Liver (tissue), 9 donors: ENCODE measurements around the gene APOC1. TPM values are rescaled to one million over a fixed set of nuclear protein-coding genes. Genes with fewer than 3 reads are reported as not detected.

Experiments used
- DNase-seq: peaks from one replicate; pipeline ENCODE4 v3.0.0-alpha.2; 2017; ENCODE audit warnings: low spot score
- H3K27ac ChIP-seq, 2 donors: one replicate each; pipeline ENCODE4 v1.7.0; 2013; ENCODE audit warnings: inconsistent platforms in 2 of 2, low read length in 2 of 2, control low read depth in 1 of 2, low read depth in 1 of 2, mild to moderate bottlenecking in 1 of 2
- H3K27me3 ChIP-seq, 4 donors: one replicate each; pipeline versions ENCODE4 v1.6.1 to v1.7.0; 2013; ENCODE audit warnings: low read length in 3 of 4, inconsistent platforms in 1 of 4, mild to moderate bottlenecking in 1 of 4, moderate library complexity in 1 of 4; ENCODE audit not compliant: control insufficient read depth in 4 of 4, insufficient read depth in 4 of 4
- H3K36me3 ChIP-seq, 4 donors: one replicate each; pipeline versions ENCODE4 v1.6.1 to v1.7.0; 2013; ENCODE audit warnings: low read length in 3 of 4, mild to moderate bottlenecking in 3 of 4, low read depth in 1 of 4, moderate library complexity in 1 of 4; ENCODE audit not compliant: control insufficient read depth in 4 of 4, insufficient read depth in 3 of 4
- H3K4me1 ChIP-seq, 4 donors: one replicate each; pipeline versions ENCODE4 v1.6.1 to v1.7.0; 2013; ENCODE audit warnings: low read length in 3 of 4, mild to moderate bottlenecking in 3 of 4, moderate library complexity in 1 of 4; ENCODE audit not compliant: control insufficient read depth in 4 of 4, insufficient read depth in 4 of 4
- H3K4me3 ChIP-seq, 3 donors: one replicate each; pipeline versions ENCODE4 v1.6.1 to v1.7.0; 2013; ENCODE audit warnings: low read length in 3 of 3, control low read depth in 1 of 3, low read depth in 1 of 3, mild to moderate bottlenecking in 1 of 3
- H3K9ac ChIP-seq, 2 donors: one replicate each; pipeline ENCODE4 v1.7.0; 2013; ENCODE audit warnings: low read length in 2 of 2, mild to moderate bottlenecking in 2 of 2, moderate library complexity in 2 of 2, control low read depth in 1 of 2, low read depth in 1 of 2
- H3K9me3 ChIP-seq, 4 donors: one replicate each; pipeline versions ENCODE4 v1.6.1 to v1.7.0; 2013; ENCODE audit warnings: low read length in 3 of 4; ENCODE audit not compliant: control insufficient read depth in 4 of 4
- ATF3 ChIP-seq: IDR thresholded peaks from 2 replicates; pipeline ENCODE4 v1.6.1; 2016; ENCODE audit warnings: antibody characterized with exemption
- EGR1 ChIP-seq, 2 donors: IDR thresholded peaks; 2 replicates each; pipeline ENCODE4 v1.6.1; 2016 to 2018; ENCODE audit warnings: antibody characterized with exemption in 2 of 2, low read depth in 2 of 2
- FOXA1 ChIP-seq: IDR thresholded peaks from 2 replicates; pipeline ENCODE4 v1.6.1; 2016; ENCODE audit warnings: antibody characterized with exemption
- FOXA2 ChIP-seq: IDR thresholded peaks from 2 replicates; pipeline ENCODE4 v1.6.1; 2016; ENCODE audit warnings: antibody characterized with exemption
- GABPA ChIP-seq, 2 donors: IDR thresholded peaks in 1 of 2; conservative IDR thresholded peaks in 1 of 2; 2 replicates each; pipeline ENCODE4 v1.6.1; 2016; ENCODE audit warnings: antibody characterized with exemption in 2 of 2, mild to moderate bottlenecking in 1 of 2, moderate library complexity in 1 of 2
- HNF4A ChIP-seq, 2 donors: conservative IDR thresholded peaks; 2 replicates each; pipeline ENCODE4 v1.6.1; 2016; ENCODE audit warnings: antibody characterized with exemption in 2 of 2, mild to moderate bottlenecking in 2 of 2
- HNF4G ChIP-seq: IDR thresholded peaks from 2 replicates; pipeline ENCODE4 v1.6.1; 2016; ENCODE audit warnings: antibody characterized with exemption
- JUND ChIP-seq, 2 donors: IDR thresholded peaks; 2 replicates each; pipeline ENCODE4 v1.6.1; 2016; ENCODE audit warnings: antibody characterized with exemption in 2 of 2
- MAX ChIP-seq: IDR thresholded peaks from 2 replicates; pipeline ENCODE4 v1.6.1; 2016; ENCODE audit warnings: antibody characterized with exemption
- NR2F2 ChIP-seq: IDR thresholded peaks from 2 replicates; pipeline ENCODE4 v1.6.1; 2016; ENCODE audit warnings: antibody characterized with exemption
- RAD21 ChIP-seq, 2 donors: IDR thresholded peaks; 2 replicates each; pipeline ENCODE4 v1.6.1; 2016; ENCODE audit warnings: antibody characterized with exemption in 2 of 2, mild to moderate bottlenecking in 2 of 2
- RXRA ChIP-seq, 2 donors: IDR thresholded peaks; 2 replicates each; pipeline ENCODE4 v1.6.1; 2017 to 2018; ENCODE audit warnings: antibody characterized with exemption in 2 of 2, mild to moderate bottlenecking in 1 of 2
- SP1 ChIP-seq: IDR thresholded peaks from 2 replicates; pipeline ENCODE4 v1.6.1; 2018; ENCODE audit warnings: antibody characterized with exemption, mild to moderate bottlenecking
- TAF1 ChIP-seq: conservative IDR thresholded peaks from 2 replicates; pipeline ENCODE4 v1.6.1; 2016; ENCODE audit warnings: antibody characterized with exemption, mild to moderate bottlenecking
- YY1 ChIP-seq: IDR thresholded peaks from 2 replicates; pipeline ENCODE4 v1.6.1; 2016; ENCODE audit warnings: antibody characterized with exemption, mild to moderate bottlenecking
- ZBTB33 ChIP-seq: IDR thresholded peaks from 2 replicates; pipeline ENCODE4 v1.6.1; 2016; ENCODE audit warnings: antibody characterized with exemption
- WGBS: extraction: QIAGEN DNeasy Blood & Tissue Kit; methylation state at CpG from one replicate; pipeline ENCODE4 v1.1.7; 2013; 5-methylcytosine and 5-hydroxymethylcytosine counted together
- polyA plus RNA-seq, 2 donors: library from polyadenylated mRNA; stranded (reverse) in 1 of 2; unstranded in 1 of 2; fragments of 200-250 nt in 1 of 2; fragments of >200 nt in 1 of 2; fragmentation: Nextera tagmentation in 1 of 2; extraction: Ambion mirVana in 1 of 2; gene quantifications; one replicate each; pipeline versions ENCODE4 v1.2.1 to v1.2.3, GENCODE V29; 2013 to 2015
- total RNA-seq, 2 donors: library from RNA; depleted of rRNA; stranded (reverse); fragments of >200 nt; gene quantifications; one replicate each; pipeline ENCODE4 v1.2.3, GENCODE V29; 2014
- TF ChIP-seq, protein P1 (sequence below): fragments of 150-350 bp; IDR thresholded peaks from 2 replicates; pipeline ENCODE4 v1.5.1; 2017; ENCODE audit warnings: improper control_type of control experiment, low read depth, low read length; ENCODE audit not compliant: missing input control
- TF ChIP-seq, protein P2 (sequence below): IDR thresholded peaks from 2 replicates; pipeline ENCODE4 v1.6.1; 2016; ENCODE audit warnings: antibody characterized with exemption, mild to moderate bottlenecking
- donor health status: healthy.
- donor health status: healthy.
- donor health status: healthy.
- donor health status: healthy.
- donor health status: healthy.

Gene APOC1
- total and polyA plus RNA-seq, 4 donors, result 612 to 10,095 (median 2,966) TPM

- peaks cover 0 to 69% (median 55%) of the 10 kb centered on the region in 4 donors for H3K4me1 ChIP-seq
- no peaks in the 10 kb centered on the region for H3K36me3 ChIP-seq
- H3K9me3 ChIP-seq, result no peaks in the 10 kb centered on the region
- no peak overlapping the region for H3K4me3 ChIP-seq
- H3K27me3 ChIP-seq, result no peaks in the 10 kb centered on the region
- 39% methylated on average over 13 of the region's 13 CpGs for WGBS
- H3K9ac ChIP-seq, result peak overlapping the region in 1 of 2 donors; percentile 60
- peak; percentile 66 for DNase-seq
- TF ChIP-seq, protein P1, sequence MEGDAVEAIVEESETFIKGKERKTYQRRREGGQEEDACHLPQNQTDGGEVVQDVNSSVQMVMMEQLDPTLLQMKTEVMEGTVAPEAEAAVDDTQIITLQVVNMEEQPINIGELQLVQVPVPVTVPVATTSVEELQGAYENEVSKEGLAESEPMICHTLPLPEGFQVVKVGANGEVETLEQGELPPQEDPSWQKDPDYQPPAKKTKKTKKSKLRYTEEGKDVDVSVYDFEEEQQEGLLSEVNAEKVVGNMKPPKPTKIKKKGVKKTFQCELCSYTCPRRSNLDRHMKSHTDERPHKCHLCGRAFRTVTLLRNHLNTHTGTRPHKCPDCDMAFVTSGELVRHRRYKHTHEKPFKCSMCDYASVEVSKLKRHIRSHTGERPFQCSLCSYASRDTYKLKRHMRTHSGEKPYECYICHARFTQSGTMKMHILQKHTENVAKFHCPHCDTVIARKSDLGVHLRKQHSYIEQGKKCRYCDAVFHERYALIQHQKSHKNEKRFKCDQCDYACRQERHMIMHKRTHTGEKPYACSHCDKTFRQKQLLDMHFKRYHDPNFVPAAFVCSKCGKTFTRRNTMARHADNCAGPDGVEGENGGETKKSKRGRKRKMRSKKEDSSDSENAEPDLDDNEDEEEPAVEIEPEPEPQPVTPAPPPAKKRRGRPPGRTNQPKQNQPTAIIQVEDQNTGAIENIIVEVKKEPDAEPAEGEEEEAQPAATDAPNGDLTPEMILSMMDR, result peak; percentile 82
- TF ChIP-seq JUND (IDR thresholded peaks at IDR 0.05), result peak in 1 of 2 donors; percentile 14
- TF ChIP-seq FOXA2, result no peak
- TF ChIP-seq, protein P2, sequence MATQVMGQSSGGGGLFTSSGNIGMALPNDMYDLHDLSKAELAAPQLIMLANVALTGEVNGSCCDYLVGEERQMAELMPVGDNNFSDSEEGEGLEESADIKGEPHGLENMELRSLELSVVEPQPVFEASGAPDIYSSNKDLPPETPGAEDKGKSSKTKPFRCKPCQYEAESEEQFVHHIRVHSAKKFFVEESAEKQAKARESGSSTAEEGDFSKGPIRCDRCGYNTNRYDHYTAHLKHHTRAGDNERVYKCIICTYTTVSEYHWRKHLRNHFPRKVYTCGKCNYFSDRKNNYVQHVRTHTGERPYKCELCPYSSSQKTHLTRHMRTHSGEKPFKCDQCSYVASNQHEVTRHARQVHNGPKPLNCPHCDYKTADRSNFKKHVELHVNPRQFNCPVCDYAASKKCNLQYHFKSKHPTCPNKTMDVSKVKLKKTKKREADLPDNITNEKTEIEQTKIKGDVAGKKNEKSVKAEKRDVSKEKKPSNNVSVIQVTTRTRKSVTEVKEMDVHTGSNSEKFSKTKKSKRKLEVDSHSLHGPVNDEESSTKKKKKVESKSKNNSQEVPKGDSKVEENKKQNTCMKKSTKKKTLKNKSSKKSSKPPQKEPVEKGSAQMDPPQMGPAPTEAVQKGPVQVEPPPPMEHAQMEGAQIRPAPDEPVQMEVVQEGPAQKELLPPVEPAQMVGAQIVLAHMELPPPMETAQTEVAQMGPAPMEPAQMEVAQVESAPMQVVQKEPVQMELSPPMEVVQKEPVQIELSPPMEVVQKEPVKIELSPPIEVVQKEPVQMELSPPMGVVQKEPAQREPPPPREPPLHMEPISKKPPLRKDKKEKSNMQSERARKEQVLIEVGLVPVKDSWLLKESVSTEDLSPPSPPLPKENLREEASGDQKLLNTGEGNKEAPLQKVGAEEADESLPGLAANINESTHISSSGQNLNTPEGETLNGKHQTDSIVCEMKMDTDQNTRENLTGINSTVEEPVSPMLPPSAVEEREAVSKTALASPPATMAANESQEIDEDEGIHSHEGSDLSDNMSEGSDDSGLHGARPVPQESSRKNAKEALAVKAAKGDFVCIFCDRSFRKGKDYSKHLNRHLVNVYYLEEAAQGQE, result peak; percentile 10
- peak; percentile 11 to 55 for TF ChIP-seq RXRA (IDR thresholded peaks at IDR 0.05)
- TF ChIP-seq RAD21 (IDR thresholded peaks at IDR 0.05), result peak; percentile 85 to 86
- TF ChIP-seq MAX, result no peak
- no peak for TF ChIP-seq HNF4G
- no peak for TF ChIP-seq FOXA1
- no peak for TF ChIP-seq YY1
- peak; percentile 5 to 40 for TF ChIP-seq HNF4A (conservative IDR thresholded peaks at IDR 0.05)
- TF ChIP-seq TAF1, result no peak
- no peak for TF ChIP-seq NR2F2
- TF ChIP-seq ZBTB33, result peak; percentile 10
- no peak for TF ChIP-seq ATF3
- TF ChIP-seq EGR1 (IDR thresholded peaks at IDR 0.05; ENCODE audit: low read depth in 2 of 2), result peak in 1 of 2 donors; percentile 13
- no peak for TF ChIP-seq SP1
- TF ChIP-seq GABPA (IDR thresholded peaks at IDR 0.05 in 1 of 2, conservative IDR thresholded peaks at IDR 0.05 in 1 of 2), result no peak
- H3K27ac ChIP-seq, result peak overlapping the region; percentile 68 to 78
Observed at GRCh38 chr19:44951179-44952159, 37.1 kb downstream of the APOC1 start.
